Measurements from ENCODE around the gene CASP10. TPM values are rescaled to one million over a fixed set of nuclear protein-coding genes. Genes with fewer than 3 reads are reported as not detected.

CASP10 gene
- total and polyA plus RNA-seq, 9 of the 15 experiments (the other 6 are each of a cell fraction or from before 2014, with no cell fraction given) = 7.1 to 20.4 (median 10.8) TPM

DNA sequence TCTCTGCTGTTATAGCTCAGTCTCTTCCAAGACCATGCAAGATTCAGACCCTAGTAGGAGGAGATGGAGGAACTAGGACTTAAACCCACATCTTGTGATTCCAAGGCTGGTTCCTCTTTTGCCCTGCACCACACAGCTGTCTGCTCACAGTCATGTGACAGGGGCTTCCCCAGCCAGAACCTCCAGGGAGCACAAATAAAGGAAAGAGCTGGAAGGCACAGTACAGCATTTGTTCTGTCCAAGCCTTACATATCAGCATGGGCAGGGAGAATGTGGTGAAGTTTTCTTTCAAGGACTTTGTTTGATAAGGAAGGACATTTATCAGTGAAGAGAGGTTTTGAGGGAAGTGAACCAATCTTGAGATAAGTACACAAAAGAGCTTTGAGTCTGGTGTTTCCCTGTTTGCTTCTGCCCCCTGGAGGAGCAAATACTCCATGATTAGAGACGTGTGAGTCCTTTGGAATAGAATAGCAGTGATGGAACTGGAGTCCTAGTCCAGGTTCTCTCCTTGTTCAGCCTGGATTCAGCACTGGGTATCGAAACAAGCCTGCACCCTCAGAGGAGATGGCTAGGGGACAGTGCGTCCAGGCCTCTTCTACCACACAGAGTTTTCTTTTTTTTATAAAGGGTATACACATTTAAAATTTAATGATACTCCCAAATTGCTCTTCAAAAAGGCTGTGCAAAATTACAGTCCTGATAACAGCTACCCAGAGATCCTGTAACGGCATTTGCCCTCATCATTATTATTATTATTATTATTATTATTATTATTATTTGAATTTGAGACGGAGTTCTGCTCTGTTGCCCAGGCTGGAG lies 24.6 kb upstream of the CASP10 start (continued):
- TF ChIP-seq TSC22D4 (tag; IDR thresholded peaks at IDR 0.05) (no peak), GTF2A2 (tag; IDR thresholded peaks at IDR 0.05) (no peak), SMARCE1 (IDR thresholded peaks at IDR 0.05) (peak; percentile 64; the same call in 1 of the 2 replicates), JUNB (CRISPR knock-in tag; conservative IDR thresholded peaks at IDR 0.05) (no peak), NR4A1 (CRISPR knock-in tag; IDR thresholded peaks at IDR 0.05) (no peak), NR4A1 (tag; IDR thresholded peaks at IDR 0.05) (no peak; the same call in 1 of the 2 replicates), TBP (optimal IDR thresholded peaks at IDR 0.05; ENCODE audit: low read depth, low read length) (no peak), CEBPG (CRISPR knock-in tag; IDR thresholded peaks at IDR 0.05) (no peak), CEBPG (tag; conservative IDR thresholded peaks at IDR 0.05 in 1 of 2, IDR thresholded peaks at IDR 0.05 in 1 of 2) (no peak), KDM1A (IDR thresholded peaks at IDR 0.05) (0 out of 4 replicates have a peak, but pooled peaks of 1 of the 2 experiments have one; percentile 44), ZNF165 (CRISPR knock-in tag; IDR thresholded peaks at IDR 0.05; ENCODE audit: borderline replicate concordance) (no peak), SNIP1 (IDR thresholded peaks at IDR 0.05; ENCODE audit: low read depth) (no peak), ZFPM2 (CRISPR knock-in tag; IDR thresholded peaks at IDR 0.05) (no peak), WHSC1 (IDR thresholded peaks at IDR 0.05; ENCODE audit: low read length) (no peak), ZNF217 (CRISPR knock-in tag; IDR thresholded peaks at IDR 0.05) (no peak), ZSCAN32 (CRISPR knock-in tag; IDR thresholded peaks at IDR 0.05) (no peak), KDM2B (CRISPR knock-in tag; IDR thresholded peaks at IDR 0.05) (no peak), SP1 (CRISPR knock-in tag; IDR thresholded peaks at IDR 0.05) (0 out of 2 replicates have a peak, but pooled peaks have one; percentile 71), TCF3 (CRISPR knock-in tag; IDR thresholded peaks at IDR 0.05) (peak; percentile 87)
- TF ChIP-seq, protein P1, sequence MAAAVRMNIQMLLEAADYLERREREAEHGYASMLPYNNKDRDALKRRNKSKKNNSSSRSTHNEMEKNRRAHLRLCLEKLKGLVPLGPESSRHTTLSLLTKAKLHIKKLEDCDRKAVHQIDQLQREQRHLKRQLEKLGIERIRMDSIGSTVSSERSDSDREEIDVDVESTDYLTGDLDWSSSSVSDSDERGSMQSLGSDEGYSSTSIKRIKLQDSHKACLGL (CRISPR knock-in tag; IDR thresholded peaks at IDR 0.05; ENCODE audit: borderline replicate concordance, poor library complexity, severe bottlenecking) = no peak
- TF ChIP-seq, protein P2, sequence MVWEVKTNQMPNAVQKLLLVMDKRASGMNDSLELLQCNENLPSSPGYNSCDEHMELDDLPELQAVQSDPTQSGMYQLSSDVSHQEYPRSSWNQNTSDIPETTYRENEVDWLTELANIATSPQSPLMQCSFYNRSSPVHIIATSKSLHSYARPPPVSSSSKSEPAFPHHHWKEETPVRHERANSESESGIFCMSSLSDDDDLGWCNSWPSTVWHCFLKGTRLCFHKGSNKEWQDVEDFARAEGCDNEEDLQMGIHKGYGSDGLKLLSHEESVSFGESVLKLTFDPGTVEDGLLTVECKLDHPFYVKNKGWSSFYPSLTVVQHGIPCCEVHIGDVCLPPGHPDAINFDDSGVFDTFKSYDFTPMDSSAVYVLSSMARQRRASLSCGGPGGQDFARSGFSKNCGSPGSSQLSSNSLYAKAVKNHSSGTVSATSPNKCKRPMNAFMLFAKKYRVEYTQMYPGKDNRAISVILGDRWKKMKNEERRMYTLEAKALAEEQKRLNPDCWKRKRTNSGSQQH (CRISPR knock-in tag; IDR thresholded peaks at IDR 0.05) = no peak
- TF ChIP-seq, protein P3, sequence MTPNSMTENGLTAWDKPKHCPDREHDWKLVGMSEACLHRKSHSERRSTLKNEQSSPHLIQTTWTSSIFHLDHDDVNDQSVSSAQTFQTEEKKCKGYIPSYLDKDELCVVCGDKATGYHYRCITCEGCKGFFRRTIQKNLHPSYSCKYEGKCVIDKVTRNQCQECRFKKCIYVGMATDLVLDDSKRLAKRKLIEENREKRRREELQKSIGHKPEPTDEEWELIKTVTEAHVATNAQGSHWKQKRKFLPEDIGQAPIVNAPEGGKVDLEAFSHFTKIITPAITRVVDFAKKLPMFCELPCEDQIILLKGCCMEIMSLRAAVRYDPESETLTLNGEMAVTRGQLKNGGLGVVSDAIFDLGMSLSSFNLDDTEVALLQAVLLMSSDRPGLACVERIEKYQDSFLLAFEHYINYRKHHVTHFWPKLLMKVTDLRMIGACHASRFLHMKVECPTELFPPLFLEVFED (CRISPR knock-in tag; conservative IDR thresholded peaks at IDR 0.05) = no peak

Measured in K562 (cell line).